ENCODE measurements around the gene PRF1.

Gene PRF1

DNA sequence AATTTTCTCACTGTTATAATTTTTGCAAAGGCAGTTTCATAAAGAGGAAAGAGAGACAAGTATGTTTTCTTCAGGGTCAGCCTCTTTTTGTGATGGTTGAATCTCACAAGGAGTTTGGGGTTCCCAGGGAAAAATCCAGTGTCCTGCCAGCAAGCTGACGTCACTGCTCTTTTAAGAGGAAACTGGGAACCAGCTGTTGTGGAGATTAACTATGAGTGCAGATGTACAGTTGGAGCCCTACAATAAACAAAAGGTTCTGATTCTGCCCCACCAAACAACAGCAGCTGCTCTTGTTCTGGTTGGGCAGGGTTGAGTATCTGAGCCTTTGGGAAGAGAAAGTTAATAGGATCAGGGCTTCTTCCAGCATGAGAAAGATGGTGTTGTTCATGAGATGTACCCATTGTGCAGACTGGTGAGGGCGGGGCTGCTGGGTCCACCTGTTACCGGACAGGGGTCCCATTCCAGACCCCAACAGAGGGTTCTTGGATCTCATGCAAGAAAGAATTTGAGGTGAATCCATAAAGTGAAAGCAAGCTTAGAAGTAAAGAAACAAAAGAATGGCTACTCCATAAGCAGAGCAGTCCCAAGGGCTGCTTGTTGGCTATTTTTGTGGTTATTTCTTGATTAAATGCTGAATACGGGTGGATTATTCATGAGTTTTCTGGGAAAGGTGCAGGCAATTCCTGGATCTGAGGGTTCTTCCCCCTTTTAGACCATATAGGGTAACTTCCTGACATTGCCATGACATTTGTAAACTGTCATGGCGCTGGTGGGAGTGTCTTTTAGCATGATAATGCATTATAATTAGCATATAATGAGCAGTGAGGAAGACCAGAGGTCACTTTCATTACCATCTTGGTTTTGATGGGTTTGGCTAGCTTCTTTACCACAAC lies 12.5 kb downstream of the PRF1 start:
- POLR2A ChIA-PET, result interaction anchor here (0.9 kb wide), 1 partner anchor 14 kb away, joined by 5 read pairs; no protein-coding TSS in a partner anchor
- DNase-seq, result peak in 1 of 3 donors; percentile 35
- H3K4me1 ChIP-seq (ENCODE audit: control extremely low read depth in 1 of 4, control insufficient read depth in 4 of 4, insufficient read depth in 4 of 4, low read length in 3 of 4), result peaks cover 6 to 94% (median 49%) of the 10 kb centered on the region in 4 experiments
- H3K4me3 ChIP-seq (ENCODE audit: control insufficient read depth in 1 of 7, extremely low read depth in 1 of 7, insufficient read depth in 4 of 7, low read depth in 2 of 7, low read length in 6 of 7), result no peak overlapping the region
- CTCF ChIA-PET, result interaction anchor here (1.2 to 2.6 kb wide), 3 partner anchors 18 to 31 kb away, joined by 3 to 7 read pairs (median 3); no protein-coding TSS in a partner anchor
- H3K27me3 ChIP-seq (replicated peaks in 2 of 5; ENCODE audit: control insufficient read depth in 4 of 5, insufficient read depth in 5 of 5, low read length in 4 of 5), result no peaks in the 10 kb centered on the region
- WGBS (ENCODE audit: insufficient coverage), result 79% methylated on average over 4 of the region's 5 CpGs
- no peaks in the 10 kb centered on the region for H3K36me3 ChIP-seq (ENCODE audit: control insufficient read depth in 4 of 4, insufficient read depth in 4 of 4, low read length in 3 of 4)
- no peak overlapping the region for H3K27ac ChIP-seq (ENCODE audit: insufficient read depth in 1 of 2, low read depth in 1 of 2, low read length in 2 of 2, poor library complexity in 1 of 2, severe bottlenecking in 2 of 2)
- no peaks in the 10 kb centered on the region for H3K9me3 ChIP-seq (ENCODE audit: control extremely low read depth in 1 of 5, control insufficient read depth in 4 of 5, insufficient read depth in 2 of 5, low read depth in 1 of 5, low read length in 4 of 5)

DNA sequence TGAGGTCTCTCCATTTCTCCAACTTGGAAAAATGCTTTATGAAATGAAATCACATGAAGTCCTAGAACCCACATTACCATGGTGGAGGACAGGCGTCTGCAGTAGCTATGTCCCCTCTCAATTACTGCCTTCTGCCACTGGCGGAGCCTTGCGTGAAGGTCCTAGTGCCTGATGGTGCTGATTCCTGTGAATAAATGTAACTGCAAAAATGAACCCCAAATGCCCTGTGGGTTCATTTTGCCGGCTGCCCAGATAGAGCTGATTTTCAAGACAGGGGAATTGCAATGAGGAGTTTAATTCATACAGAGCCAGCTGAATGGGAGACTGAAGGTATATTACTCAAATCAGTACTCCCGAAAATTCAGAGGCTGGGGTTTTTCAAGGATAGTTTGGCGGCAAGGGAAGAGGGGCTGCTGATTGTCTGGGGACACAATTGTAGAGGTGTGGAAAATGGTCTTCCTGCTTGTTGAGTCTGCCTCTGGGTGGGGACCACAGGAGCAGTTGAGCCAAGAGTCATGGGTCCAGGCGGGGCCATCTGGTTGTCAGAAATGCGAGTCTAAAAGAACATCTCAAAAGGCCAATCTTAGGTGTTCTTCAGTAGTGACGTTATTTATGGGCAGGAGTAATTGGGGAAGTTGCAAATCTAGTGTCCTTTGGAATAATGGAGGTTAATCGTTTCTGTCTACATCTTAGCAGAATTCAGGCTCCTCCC lies 13.5 kb downstream of the PRF1 start:
- POLR2A ChIA-PET, result interaction anchor here (0.7 kb wide), 1 partner anchor 77 kb away, joined by 3 read pairs; no protein-coding TSS in a partner anchor
- CTCF ChIA-PET, result interaction anchor here (0.8 to 2.6 kb wide), 4 partner anchors 24 to 84 kb away, joined by 3 to 7 read pairs (median 4); no protein-coding TSS in a partner anchor
- H3K4me3 ChIP-seq (ENCODE audit: control insufficient read depth in 1 of 7, extremely low read depth in 1 of 7, insufficient read depth in 4 of 7, low read depth in 2 of 7, low read length in 6 of 7), result no peak overlapping the region

DNA sequence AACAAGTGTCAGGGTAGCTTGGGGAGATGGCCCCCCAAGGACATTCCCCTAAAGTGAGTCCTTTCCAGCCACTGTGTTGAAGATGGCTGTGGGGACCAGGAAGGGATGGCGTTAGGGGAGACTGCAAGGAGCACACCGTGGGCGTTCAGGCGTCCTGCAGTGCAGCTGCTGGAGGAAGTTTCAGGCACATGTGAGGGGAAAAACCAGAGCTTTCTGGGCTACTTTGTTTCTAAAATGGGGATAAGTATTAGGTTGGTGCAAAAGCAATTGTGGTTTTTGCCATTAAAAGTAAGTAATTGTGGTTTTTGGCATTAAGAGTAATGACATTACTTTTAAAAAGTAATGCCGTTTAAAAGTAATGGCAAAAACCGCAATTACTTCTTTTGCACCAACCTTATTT lies 14.3 kb downstream of the PRF1 start:
- Histone ChIP-seq H3K36me3 (ENCODE audit: control insufficient read depth in 4 of 4, insufficient read depth in 4 of 4, low read length in 3 of 4) (no peaks in the 10 kb centered on the region), H3K27me3 (replicated peaks in 2 of 5; ENCODE audit: control insufficient read depth in 4 of 5, insufficient read depth in 5 of 5, low read length in 4 of 5) (no peaks in the 10 kb centered on the region), H3K9me3 (ENCODE audit: control extremely low read depth in 1 of 5, control insufficient read depth in 4 of 5, insufficient read depth in 2 of 5, low read depth in 1 of 5, low read length in 4 of 5) (no peaks in the 10 kb centered on the region), H3K4me3 (ENCODE audit: control insufficient read depth in 1 of 7, extremely low read depth in 1 of 7, insufficient read depth in 4 of 7, low read depth in 2 of 7, low read length in 6 of 7) (no peak overlapping the region), H3K27ac (ENCODE audit: insufficient read depth in 1 of 2, low read depth in 1 of 2, low read length in 2 of 2, poor library complexity in 1 of 2, severe bottlenecking in 2 of 2) (no peak overlapping the region), H3K4me1 (ENCODE audit: control extremely low read depth in 1 of 4, control insufficient read depth in 4 of 4, insufficient read depth in 4 of 4, low read length in 3 of 4) (peaks cover 12 to 94% (median 51%) of the 10 kb centered on the region in 4 experiments)
- WGBS (ENCODE audit: insufficient coverage), result 0% methylated on average over 4 of the region's 6 CpGs
- ChIA-PET POLR2A (interaction anchor here (0.6 kb wide), 1 partner anchor 166 kb away, joined by 3 read pairs; no protein-coding TSS in a partner anchor), CTCF (interaction anchor here (1.2 to 2.6 kb wide), 4 partner anchors 25 to 82 kb away, joined by 3 to 7 read pairs (median 4); no protein-coding TSS in a partner anchor)
- peak in 2 of 3 donors; percentile 34 to 41 for DNase-seq

More for the DNA sequence above, 13.5 kb downstream of the PRF1 start:
- Histone ChIP-seq H3K4me1 (ENCODE audit: control extremely low read depth in 1 of 4, control insufficient read depth in 4 of 4, insufficient read depth in 4 of 4, low read length in 3 of 4) (peaks cover 12 to 94% (median 55%) of the 10 kb centered on the region in 4 experiments), H3K36me3 (ENCODE audit: control insufficient read depth in 4 of 4, insufficient read depth in 4 of 4, low read length in 3 of 4) (no peaks in the 10 kb centered on the region), H3K27ac (ENCODE audit: insufficient read depth in 1 of 2, low read depth in 1 of 2, low read length in 2 of 2, poor library complexity in 1 of 2, severe bottlenecking in 2 of 2) (no peak overlapping the region), H3K27me3 (replicated peaks in 2 of 5; ENCODE audit: control insufficient read depth in 4 of 5, insufficient read depth in 5 of 5, low read length in 4 of 5) (no peaks in the 10 kb centered on the region), H3K9me3 (ENCODE audit: control extremely low read depth in 1 of 5, control insufficient read depth in 4 of 5, insufficient read depth in 2 of 5, low read depth in 1 of 5, low read length in 4 of 5) (no peaks in the 10 kb centered on the region)
- DNase-seq, result peak in 1 of 3 donors; percentile 38
- 81% methylated on average over 7 of the region's 10 CpGs for WGBS (ENCODE audit: insufficient coverage)

DNA sequence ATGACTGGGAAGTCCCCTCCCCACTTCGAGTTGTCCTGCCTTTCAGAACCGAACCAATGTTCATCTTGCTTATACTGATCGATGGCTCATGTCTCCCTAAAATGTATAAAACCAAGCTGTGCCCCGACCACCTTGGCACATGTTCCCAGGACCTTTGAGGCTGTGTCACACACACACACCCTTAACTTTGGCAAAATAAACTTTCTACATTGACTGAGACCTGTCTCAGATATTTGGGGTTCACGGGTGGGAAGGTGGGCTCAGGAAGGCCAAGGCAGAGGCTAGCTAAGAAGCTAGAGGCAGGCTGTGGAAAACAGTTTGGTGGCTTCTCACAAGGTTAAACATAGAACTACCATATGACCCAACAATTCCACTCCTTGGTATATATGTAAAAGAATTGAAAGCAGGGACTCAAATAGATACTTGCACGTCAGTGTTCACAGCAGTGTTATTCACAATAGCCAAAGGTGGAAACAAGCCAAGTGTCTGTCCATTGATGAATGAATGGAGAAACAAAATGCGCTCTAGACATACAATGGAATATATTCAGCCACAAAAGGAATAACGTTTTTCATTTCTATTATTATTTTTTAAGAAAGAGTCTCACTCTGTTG lies 15.4 kb downstream of the PRF1 start:
- CTCF ChIA-PET, result interaction anchor here (1.2 to 2.6 kb wide), 2 partner anchors 28 to 84 kb away, joined by 3 to 7 read pairs; no protein-coding TSS in a partner anchor
- WGBS (ENCODE audit: insufficient coverage), result 95% methylated on average over 4 of the region's 8 CpGs
- Histone ChIP-seq H3K36me3 (ENCODE audit: control insufficient read depth in 4 of 4, insufficient read depth in 4 of 4, low read length in 3 of 4) (no peaks in the 10 kb centered on the region), H3K4me3 (ENCODE audit: control insufficient read depth in 1 of 7, extremely low read depth in 1 of 7, insufficient read depth in 4 of 7, low read depth in 2 of 7, low read length in 6 of 7) (no peak overlapping the region), H3K9me3 (ENCODE audit: control extremely low read depth in 1 of 5, control insufficient read depth in 4 of 5, insufficient read depth in 2 of 5, low read depth in 1 of 5, low read length in 4 of 5) (no peaks in the 10 kb centered on the region), H3K27ac (ENCODE audit: insufficient read depth in 1 of 2, low read depth in 1 of 2, low read length in 2 of 2, poor library complexity in 1 of 2, severe bottlenecking in 2 of 2) (no peak overlapping the region), H3K4me1 (ENCODE audit: control extremely low read depth in 1 of 4, control insufficient read depth in 4 of 4, insufficient read depth in 4 of 4, low read length in 3 of 4) (peaks cover 12 to 90% (median 40%) of the 10 kb centered on the region in 4 experiments), H3K27me3 (replicated peaks in 2 of 5; ENCODE audit: control insufficient read depth in 4 of 5, insufficient read depth in 5 of 5, low read length in 4 of 5) (no peaks in the 10 kb centered on the region)
- DNase-seq, result no peak
- POLR2A ChIA-PET, result no interaction called here

DNA sequence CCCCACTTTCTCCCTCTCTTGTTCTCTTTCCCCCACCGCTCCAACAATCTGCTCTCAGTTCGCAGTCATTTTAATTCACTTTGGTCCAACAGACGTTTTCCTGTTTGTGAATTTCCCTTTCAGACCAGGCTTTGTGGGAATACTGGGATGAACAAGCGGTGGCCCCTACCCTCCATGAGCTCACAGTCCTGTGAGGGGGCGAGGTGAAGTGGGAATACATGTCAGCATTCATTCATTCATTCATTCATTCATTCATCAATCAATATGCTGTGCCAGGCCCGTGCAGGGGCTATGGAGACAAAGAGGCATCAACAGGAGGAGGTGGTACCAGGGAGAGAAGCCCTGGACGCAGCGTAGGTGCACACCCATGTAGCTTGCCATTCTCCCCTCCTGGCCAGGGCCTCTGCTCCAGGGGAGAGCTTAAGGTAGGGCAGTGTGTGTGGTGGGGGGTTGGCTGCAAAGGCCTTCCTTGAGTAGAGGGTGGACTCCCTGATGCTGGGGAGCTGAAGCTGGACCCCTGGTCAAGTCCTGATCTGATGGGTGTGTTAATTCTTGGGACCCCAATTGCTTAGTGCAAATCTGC lies 16.1 kb downstream of the PRF1 start:
- WGBS (ENCODE audit: insufficient coverage), result 95% methylated on average over 6 of the region's 8 CpGs

DNA sequence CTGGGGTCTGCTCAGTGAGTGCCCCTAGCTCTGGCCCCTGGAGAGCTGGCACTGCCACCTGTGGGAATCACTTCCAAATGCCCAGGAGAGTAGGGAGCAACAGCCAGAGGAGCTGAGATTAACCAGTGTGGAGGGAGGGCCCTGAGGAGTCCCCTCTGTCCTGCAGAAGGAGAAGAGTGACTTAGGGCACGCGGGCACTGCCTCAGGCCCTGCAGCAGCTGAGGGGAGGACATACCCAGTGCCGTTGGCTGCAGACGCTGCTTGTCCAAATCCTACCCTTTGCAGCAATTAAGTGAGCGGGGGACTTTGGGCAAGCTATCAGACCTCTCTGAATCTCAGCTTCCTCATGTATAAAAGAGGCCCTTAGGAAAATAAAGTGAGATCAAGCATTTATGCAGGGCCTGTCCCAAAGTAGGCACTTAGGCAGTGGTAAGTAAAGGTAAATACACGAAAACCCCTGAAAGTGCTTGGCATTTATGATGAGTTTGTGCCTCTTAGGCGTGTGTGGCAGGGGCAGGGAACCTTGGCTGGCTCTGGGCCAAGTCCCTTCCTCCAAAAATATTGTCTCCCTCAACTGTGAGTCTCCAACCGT lies 16.9 kb downstream of the PRF1 start:
- ChIA-PET POLR2A (interaction anchor here (0.6 to 2.1 kb wide), 4 partner anchors 9 to 171 kb away, joined by 3 to 9 read pairs (median 4); partner anchors contain the start of gene ADAMTS14), CTCF (interaction anchor here (0.8 to 1.5 kb wide), 4 partner anchors 10 to 91 kb away, joined by 3 to 6 read pairs (median 3); no protein-coding TSS in a partner anchor)
- Histone ChIP-seq H3K4me1 (ENCODE audit: control extremely low read depth in 1 of 4, control insufficient read depth in 4 of 4, insufficient read depth in 4 of 4, low read length in 3 of 4) (peaks cover 12 to 77% (median 39%) of the 10 kb centered on the region in 4 experiments), H3K27ac (ENCODE audit: insufficient read depth in 1 of 2, low read depth in 1 of 2, low read length in 2 of 2, poor library complexity in 1 of 2, severe bottlenecking in 2 of 2) (no peak overlapping the region), H3K4me3 (ENCODE audit: control insufficient read depth in 1 of 7, extremely low read depth in 1 of 7, insufficient read depth in 4 of 7, low read depth in 2 of 7, low read length in 6 of 7) (no peak overlapping the region), H3K36me3 (ENCODE audit: control insufficient read depth in 4 of 4, insufficient read depth in 4 of 4, low read length in 3 of 4) (no peaks in the 10 kb centered on the region), H3K9me3 (ENCODE audit: control extremely low read depth in 1 of 5, control insufficient read depth in 4 of 5, insufficient read depth in 2 of 5, low read depth in 1 of 5, low read length in 4 of 5) (no peaks in the 10 kb centered on the region), H3K27me3 (replicated peaks in 2 of 5; ENCODE audit: control insufficient read depth in 4 of 5, insufficient read depth in 5 of 5, low read length in 4 of 5) (no peaks in the 10 kb centered on the region)
- no peak for DNase-seq
- 91% methylated on average over 5 of the region's 8 CpGs for whole genome bisulfite sequencing (ENCODE audit: insufficient coverage)

More for the DNA sequence above, 16.1 kb downstream of the PRF1 start:
- Histone ChIP-seq H3K4me3 (ENCODE audit: control insufficient read depth in 1 of 7, extremely low read depth in 1 of 7, insufficient read depth in 4 of 7, low read depth in 2 of 7, low read length in 6 of 7) (no peak overlapping the region), H3K4me1 (ENCODE audit: control extremely low read depth in 1 of 4, control insufficient read depth in 4 of 4, insufficient read depth in 4 of 4, low read length in 3 of 4) (peaks cover 12 to 83% (median 39%) of the 10 kb centered on the region in 4 experiments), H3K36me3 (ENCODE audit: control insufficient read depth in 4 of 4, insufficient read depth in 4 of 4, low read length in 3 of 4) (no peaks in the 10 kb centered on the region), H3K27me3 (replicated peaks in 2 of 5; ENCODE audit: control insufficient read depth in 4 of 5, insufficient read depth in 5 of 5, low read length in 4 of 5) (no peaks in the 10 kb centered on the region), H3K27ac (ENCODE audit: insufficient read depth in 1 of 2, low read depth in 1 of 2, low read length in 2 of 2, poor library complexity in 1 of 2, severe bottlenecking in 2 of 2) (no peak overlapping the region), H3K9me3 (ENCODE audit: control extremely low read depth in 1 of 5, control insufficient read depth in 4 of 5, insufficient read depth in 2 of 5, low read depth in 1 of 5, low read length in 4 of 5) (no peaks in the 10 kb centered on the region)
- POLR2A ChIA-PET, result interaction anchor here (0.7 to 2.1 kb wide), 2 partner anchors 10 to 86 kb away, joined by 3 to 9 read pairs; partner anchors contain the start of gene ADAMTS14
- CTCF ChIA-PET, result interaction anchor here (1.3 to 1.5 kb wide), 2 partner anchors 72 to 90 kb away, joined by 3 read pairs; no protein-coding TSS in a partner anchor
- no peak for DNase-seq

Data from common myeloid progenitor, CD34-positive (primary cell).